GM12878 (cell line): ENCODE data around the gene ANKRD6. TPM values are rescaled to one million over a fixed set of nuclear protein-coding genes. Genes with fewer than 3 reads are reported as not detected.

ENCODE experiments used
- E2F8 ChIP-seq: fragments of 450-650 bp; IDR thresholded peaks from 2 replicates; pipeline ENCODE4 v1.6.1; 2018; ENCODE audit warnings: mild to moderate bottlenecking, low read depth, moderate library complexity; ENCODE audit not compliant: partially characterized antibody
- IKZF1 ChIP-seq: fragments of 450-650 bp; conservative IDR thresholded peaks from 2 replicates; pipeline ENCODE4 v1.6.1; 2017; ENCODE audit warnings: antibody characterized with exemption, mild to moderate bottlenecking
- MTA2 ChIP-seq: fragments of 450-650 bp; IDR thresholded peaks from 2 replicates; pipeline ENCODE4 v1.6.1; 2016; ENCODE audit warnings: low read depth, mild to moderate bottlenecking, moderate library complexity
- REST ChIP-seq: IDR thresholded peaks from 2 replicates; pipeline ENCODE4 v1.6.1; 2012; ENCODE audit warnings: mild to moderate bottlenecking, low read depth, low read length
- ZBTB4 ChIP-seq: fragments of 450-650 bp; formaldehyde crosslinking; IDR thresholded peaks from 2 replicates; pipeline ENCODE4 v1.4.0; 2022; ENCODE audit warnings: mild to moderate bottlenecking, moderate library complexity
- polyA plus RNA-seq, 11 experiments: library from polyadenylated mRNA; depleted of rRNA in 4 of 11; unstranded in 6 of 11; stranded (reverse) in 5 of 11; fragments of >200 nt; fragmentation: Nextera tagmentation in 4 of 11; fragmentation: Illumina TruSeq in 1 of 11; extraction: Ambion mirVana in 4 of 11; extraction: Trizol in 1 of 11; gene quantifications; 1 replicate in 1 of 11; 2 replicates in 10 of 11; pipeline versions ENCODE4 v1.2.1 to v1.2.3, GENCODE V29; 2011 to 2016; ENCODE audit warnings: inconsistent platforms in 2 of 11, missing spikeins in 2 of 11, low read depth in 1 of 11
- total RNA-seq, 4 experiments: library from RNA; depleted of rRNA in 3 of 4; stranded (reverse); fragments of >200 nt in 3 of 4; fragmentation: Illumina TruSeq in 1 of 4; extraction: Trizol in 1 of 4; gene quantifications; 2 replicates each; pipeline versions ENCODE4 v1.2.1 to v1.2.3, GENCODE V29; 2013 to 2021

ANKRD6 gene
- total and polyA plus RNA-seq, 10 of the 15 experiments (the other 5 are each of a cell fraction or from before 2014, with no cell fraction given), result 0.03 to 0.90 (median 0.38) TPM

DNA sequence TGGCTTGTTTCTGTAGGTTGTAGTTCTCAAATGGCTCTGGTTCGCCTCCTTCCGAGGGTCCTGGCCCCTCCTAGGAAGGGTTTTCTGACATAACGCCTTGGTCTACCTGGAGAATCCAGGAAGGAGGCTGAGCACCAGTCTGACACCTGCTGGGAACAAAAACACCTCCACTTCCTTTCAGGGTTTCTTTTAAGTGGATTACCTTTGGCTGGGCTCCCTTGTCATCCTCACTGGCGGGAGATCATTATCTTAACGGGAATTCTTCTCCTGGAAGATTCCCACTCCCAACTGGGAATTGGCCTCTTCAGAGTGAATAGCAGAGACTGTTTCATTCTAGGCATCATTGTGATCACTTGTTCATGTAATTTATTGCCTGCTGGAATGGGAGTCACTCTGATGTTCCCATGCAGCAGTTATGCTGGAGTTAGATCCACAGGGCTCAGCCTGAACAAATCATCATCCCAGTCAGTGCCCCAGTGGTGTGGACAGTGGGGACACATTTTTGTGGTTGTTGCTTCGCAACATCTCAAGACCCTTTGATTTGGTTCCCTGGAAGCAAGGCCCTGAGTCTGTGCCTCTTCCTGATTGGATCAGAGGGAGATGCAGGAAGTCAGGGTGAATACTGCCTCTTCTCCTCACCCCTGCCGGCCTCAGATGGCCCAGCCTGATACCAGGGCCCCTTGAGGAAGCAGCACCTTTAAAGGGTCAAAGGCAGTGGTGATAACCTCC, 156.5 kb downstream of the ANKRD6 start (continued):
- TF ChIP-seq MTA2 (no peak), E2F8 (no peak), REST (no peak), IKZF1 (no peak), ZBTB4 (no peak)
